RWPE2 (cell line): Measurements from ENCODE around the gene HOXD8.

ENCODE experiments used
- ATAC-seq: fragments of 200-7000 bp; cut with Tn5 transposase; 3 replicates; pipeline ENCODE4 v1.9.1; 2021; ENCODE audit warnings: low read depth
- DNase-seq: peaks from one replicate; pipeline ENCODE4 v3.0.0-alpha.2; 2020; ENCODE audit warnings: low spot score
- H3K27ac ChIP-seq: fragments of 450-650 bp; 2 replicates; pipeline ENCODE4 v1.5.1; 2017; ENCODE audit warnings: mild to moderate bottlenecking; ENCODE audit not compliant: poor library complexity, severe bottlenecking
- H3K27me3 ChIP-seq: fragments of 250-450 bp; sonication (Bioruptor Pico); 2 replicates; pipeline ENCODE4 v1.5.1; 2021; ENCODE audit warnings: mild to moderate bottlenecking, moderate library complexity; ENCODE audit not compliant: insufficient read depth, poor library complexity, severe bottlenecking
- H3K36me3 ChIP-seq: fragments of 250-450 bp; sonication (Bioruptor Pico); 2 replicates; pipeline ENCODE4 v1.5.1; 2020; ENCODE audit warnings: low read depth, mild to moderate bottlenecking, moderate library complexity
- H3K4me1 ChIP-seq: fragments of 250-450 bp; sonication (Bioruptor Pico); 2 replicates; pipeline ENCODE4 v1.5.1; 2021; ENCODE audit warnings: mild to moderate bottlenecking, moderate library complexity; ENCODE audit not compliant: insufficient read depth, poor library complexity, severe bottlenecking
- H3K4me3 ChIP-seq: fragments of 250-450 bp; sonication (Bioruptor Pico); 2 replicates; pipeline ENCODE4 v1.5.1; 2021; ENCODE audit warnings: mild to moderate bottlenecking, moderate library complexity; ENCODE audit not compliant: severe bottlenecking
- H3K9me3 ChIP-seq: fragments of 250-450 bp; sonication (Bioruptor Pico); 2 replicates; pipeline ENCODE4 v1.5.1; 2021; ENCODE audit warnings: mild to moderate bottlenecking, moderate library complexity; ENCODE audit not compliant: severe bottlenecking
- TF ChIP-seq, protein P1 (sequence below): fragments of 450-650 bp; IDR thresholded peaks from one replicate; pipeline ENCODE4 v1.5.1; 2017; ENCODE audit warnings: mild to moderate bottlenecking, moderate library complexity; ENCODE audit not compliant: poor library complexity, severe bottlenecking

The HOXD8 gene

DNA sequence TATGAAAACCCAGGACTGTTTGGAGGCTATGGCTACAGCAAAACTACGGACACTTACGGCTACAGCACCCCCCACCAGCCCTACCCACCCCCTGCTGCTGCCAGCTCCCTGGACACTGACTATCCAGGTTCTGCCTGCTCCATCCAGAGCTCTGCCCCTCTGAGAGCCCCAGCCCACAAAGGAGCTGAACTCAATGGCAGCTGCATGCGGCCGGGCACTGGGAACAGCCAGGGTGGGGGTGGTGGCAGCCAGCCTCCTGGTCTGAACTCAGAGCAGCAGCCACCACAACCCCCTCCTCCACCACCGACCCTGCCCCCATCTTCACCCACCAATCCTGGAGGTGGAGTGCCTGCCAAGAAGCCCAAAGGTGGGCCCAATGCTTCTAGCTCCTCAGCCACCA lies 39.7 kb downstream of the HOXD8 start:
- ATAC-seq = no peak
- no peak for DNase-seq
- H3K27me3 ChIP-seq = peaks cover 22% of the 10 kb centered on the region

DNA sequence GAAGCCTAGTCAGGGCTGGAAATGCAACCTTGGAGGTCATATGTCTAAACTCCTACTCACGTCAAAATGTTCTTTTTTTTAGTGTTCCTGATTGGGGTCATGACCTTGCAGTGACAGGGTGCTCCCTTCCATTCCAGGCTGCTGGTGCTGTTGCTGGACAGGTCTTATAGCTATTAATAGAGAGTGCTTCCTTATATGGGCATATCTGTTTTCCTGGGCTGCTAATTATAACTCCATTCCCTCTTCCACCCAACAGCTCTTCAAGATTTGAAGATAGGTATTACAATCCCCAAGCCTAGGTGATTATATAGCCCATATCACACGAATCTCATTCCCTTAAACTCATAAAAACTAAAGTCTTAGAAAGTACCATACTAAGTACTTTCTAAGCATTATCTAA lies 40.2 kb downstream of the HOXD8 start:
- peaks cover 17% of the 10 kb centered on the region for H3K27me3 ChIP-seq
- no peak overlapping the region for H3K27ac ChIP-seq
- no peak overlapping the region for H3K4me3 ChIP-seq
- no peaks in the 10 kb centered on the region for H3K36me3 ChIP-seq
- TF ChIP-seq, protein P1, sequence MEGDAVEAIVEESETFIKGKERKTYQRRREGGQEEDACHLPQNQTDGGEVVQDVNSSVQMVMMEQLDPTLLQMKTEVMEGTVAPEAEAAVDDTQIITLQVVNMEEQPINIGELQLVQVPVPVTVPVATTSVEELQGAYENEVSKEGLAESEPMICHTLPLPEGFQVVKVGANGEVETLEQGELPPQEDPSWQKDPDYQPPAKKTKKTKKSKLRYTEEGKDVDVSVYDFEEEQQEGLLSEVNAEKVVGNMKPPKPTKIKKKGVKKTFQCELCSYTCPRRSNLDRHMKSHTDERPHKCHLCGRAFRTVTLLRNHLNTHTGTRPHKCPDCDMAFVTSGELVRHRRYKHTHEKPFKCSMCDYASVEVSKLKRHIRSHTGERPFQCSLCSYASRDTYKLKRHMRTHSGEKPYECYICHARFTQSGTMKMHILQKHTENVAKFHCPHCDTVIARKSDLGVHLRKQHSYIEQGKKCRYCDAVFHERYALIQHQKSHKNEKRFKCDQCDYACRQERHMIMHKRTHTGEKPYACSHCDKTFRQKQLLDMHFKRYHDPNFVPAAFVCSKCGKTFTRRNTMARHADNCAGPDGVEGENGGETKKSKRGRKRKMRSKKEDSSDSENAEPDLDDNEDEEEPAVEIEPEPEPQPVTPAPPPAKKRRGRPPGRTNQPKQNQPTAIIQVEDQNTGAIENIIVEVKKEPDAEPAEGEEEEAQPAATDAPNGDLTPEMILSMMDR = no peak
- DNase-seq (no peak), ATAC-seq (no peak)
- H3K4me1 ChIP-seq = no peaks in the 10 kb centered on the region
- no peaks in the 10 kb centered on the region for H3K9me3 ChIP-seq

More for the DNA sequence above, 39.7 kb downstream of the HOXD8 start:
- TF ChIP-seq, protein P1 = no peak
- Histone ChIP-seq H3K36me3 (no peaks in the 10 kb centered on the region), H3K27ac (no peak overlapping the region), H3K4me3 (no peak overlapping the region), H3K4me1 (no peaks in the 10 kb centered on the region), H3K9me3 (no peaks in the 10 kb centered on the region)

DNA sequence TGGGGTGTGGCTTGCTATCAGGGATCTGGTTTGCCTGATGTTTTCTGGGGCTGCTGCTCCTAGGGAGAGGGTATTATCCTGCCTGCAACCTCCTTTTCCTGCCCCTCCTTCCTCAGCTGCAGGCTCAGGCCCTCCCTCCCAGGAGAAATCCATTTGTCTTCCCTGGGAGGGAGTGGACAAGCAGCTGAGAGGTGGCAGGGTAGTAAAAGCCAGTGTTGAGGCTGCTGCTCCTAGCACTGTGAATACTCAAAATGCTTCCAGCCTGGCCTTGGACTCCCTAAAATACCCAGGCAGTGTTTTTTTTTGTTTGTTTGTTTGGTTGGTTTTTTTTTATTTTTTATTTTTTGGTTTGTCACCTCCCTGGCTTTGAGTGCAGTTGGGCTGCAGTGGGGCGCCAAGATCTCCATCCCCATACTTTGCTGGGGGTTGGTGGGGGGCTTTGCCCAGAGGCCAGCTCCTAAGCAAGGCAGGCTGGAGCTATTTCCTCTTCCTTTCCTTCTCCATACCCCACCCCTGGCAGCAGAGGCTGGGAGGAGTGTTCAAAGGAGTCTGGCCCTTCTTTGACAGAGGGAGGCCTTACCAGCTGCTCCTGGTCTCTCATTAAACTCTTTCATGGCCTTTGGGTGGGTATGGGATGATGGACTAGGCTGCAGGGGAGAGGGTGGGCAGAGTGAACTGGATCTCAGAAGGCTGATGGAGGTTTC lies 41.2 kb downstream of the HOXD8 start:
- Histone ChIP-seq H3K36me3 (no peaks in the 10 kb centered on the region), H3K27me3 (peaks cover 7% of the 10 kb centered on the region), H3K9me3 (no peaks in the 10 kb centered on the region), H3K4me1 (no peaks in the 10 kb centered on the region), H3K4me3 (no peak overlapping the region), H3K27ac (no peak overlapping the region)
- DNase-seq = no peak
- TF ChIP-seq, protein P1 = no peak
- no peak for ATAC-seq

DNA sequence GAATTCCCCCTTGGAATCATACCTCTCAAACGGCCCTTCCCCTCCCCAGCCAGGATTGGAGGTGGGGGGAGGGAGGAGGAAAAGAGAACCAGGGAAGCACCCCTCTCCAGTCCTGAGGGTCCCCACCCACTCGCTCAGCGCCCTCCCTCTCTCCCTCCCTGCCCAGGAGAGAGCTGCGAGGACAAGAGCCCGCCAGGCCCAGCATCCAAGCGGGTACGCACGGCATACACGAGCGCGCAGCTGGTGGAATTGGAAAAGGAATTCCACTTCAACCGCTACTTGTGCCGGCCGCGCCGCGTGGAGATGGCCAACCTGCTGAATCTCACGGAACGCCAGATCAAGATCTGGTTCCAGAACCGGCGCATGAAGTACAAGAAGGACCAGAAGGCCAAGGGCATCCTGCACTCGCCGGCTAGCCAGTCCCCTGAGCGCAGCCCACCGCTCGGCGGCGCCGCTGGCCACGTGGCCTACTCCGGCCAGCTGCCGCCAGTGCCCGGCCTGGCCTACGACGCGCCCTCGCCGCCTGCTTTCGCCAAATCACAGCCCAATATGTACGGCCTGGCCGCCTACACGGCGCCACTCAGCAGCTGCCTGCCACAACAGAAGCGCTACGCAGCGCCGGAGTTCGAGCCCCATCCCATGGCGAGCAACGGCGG lies 42.0 kb downstream of the HOXD8 start:
- Histone ChIP-seq H3K27me3 (peaks cover 3% of the 10 kb centered on the region), H3K4me1 (no peaks in the 10 kb centered on the region), H3K9me3 (no peaks in the 10 kb centered on the region), H3K4me3 (no peak overlapping the region), H3K27ac (no peak overlapping the region), H3K36me3 (no peaks in the 10 kb centered on the region)
- ATAC-seq (no peak), DNase-seq (no peak)
- TF ChIP-seq, protein P1 = no peak
